Right hindlimb (tissue), 1 donor: ENCODE results near the gene NDUFAF2.
"Not testable (repeated sequence)": the region's sequence is repeated elsewhere in the genome, so short reads cannot be mapped to it uniquely, and the experiment has no call there.

Source experiments
- DNase-seq: peaks from one replicate; pipeline ENCODE4 v3.0.0-alpha.2; 2018

NDUFAF2 gene

DNA sequence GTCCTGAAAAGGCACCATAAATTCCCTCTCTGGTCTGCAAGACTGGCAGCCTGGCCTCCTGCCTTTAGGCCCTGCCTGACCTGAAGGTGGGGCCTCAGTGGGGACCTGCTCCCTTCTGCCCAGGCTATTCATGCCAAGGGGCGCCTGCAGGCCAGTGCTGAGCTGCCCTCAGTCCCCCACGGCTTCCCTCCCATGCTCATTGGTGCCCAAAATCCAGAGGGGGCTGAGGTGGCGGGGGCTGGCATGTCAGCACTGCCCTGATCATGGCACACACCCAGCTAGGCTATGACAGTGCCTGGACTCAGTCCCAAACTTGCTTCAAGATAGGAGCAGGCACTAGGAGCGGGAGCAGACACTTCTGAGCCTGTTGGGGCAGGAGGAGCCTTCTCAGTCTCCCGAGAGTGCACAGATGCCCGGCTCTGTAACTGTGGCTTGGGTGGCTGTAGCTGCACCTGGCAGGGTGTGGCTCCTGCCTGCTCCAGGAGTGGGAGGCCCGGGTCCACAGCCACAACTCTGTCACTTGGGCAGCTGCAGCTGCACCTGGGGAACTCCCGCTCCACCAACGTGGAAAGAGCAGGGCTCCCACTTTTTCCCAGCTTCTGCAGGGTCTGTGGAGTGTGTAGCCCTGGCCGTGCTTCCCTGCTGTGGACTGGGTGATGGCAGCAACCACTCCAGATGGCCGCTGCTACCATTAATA lies 49.0 kb downstream of the NDUFAF2 start:
- no peak for DNase-seq

DNA sequence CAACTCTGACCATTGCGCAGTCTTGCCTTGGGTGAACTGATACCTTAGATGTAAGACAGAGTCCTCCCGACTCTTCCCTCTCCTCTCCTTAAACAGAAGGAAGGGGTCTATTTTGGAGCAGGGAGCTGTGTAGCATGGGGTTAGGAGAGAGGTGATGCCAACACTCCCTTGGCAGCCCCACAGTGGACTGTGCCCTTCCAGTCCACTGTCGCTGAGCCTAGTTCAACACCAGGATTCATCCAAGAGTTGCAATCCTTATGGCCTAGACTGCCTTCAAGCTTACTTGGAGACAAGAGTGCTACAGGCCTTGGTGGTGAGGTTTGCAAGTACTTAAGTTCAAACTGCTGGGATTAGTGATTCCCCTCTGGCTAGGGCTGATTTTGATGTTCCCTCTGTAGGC lies 51.4 kb downstream of the NDUFAF2 start:
- no peak for DNase-seq

DNA sequence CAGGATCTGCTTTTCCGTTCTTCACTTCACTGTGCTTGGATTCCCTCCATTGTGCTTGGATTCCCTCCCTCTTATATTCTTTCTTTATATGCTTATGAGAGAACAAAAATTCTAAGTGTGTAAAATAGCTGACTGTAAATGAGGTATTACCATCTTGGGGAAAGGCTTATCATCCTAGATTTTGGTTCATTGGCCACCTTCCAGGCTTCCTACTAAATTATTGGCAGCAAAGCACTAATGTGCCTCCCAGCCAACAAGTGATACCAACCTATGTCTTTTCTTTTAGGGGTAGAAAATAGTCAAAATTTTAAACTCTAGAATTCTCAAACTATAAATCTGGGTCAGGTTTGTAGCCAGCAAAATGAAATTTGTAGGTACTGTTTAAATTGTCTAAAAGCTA lies 52.7 kb downstream of the NDUFAF2 start:
- no peak for DNase-seq

DNA sequence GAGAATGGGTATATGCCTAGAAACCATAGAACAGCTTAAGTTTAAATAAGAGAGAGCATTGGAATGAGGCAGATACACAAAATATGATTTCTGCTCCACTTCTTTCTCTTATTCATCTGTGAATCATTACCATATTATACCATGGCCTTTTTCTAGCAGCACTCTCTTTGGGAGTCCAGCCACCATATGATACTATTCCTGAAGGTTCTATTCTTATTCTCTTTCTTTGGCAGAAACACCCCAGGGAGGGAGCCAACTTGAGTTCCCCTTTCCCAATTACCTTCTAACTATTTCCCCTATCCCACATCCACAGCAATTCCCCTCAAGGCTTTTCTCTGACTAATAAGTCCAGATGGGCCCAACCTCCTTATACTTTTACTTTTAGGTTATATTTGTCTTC lies 55.9 kb downstream of the NDUFAF2 start:
- DNase-seq, result no peak

DNA sequence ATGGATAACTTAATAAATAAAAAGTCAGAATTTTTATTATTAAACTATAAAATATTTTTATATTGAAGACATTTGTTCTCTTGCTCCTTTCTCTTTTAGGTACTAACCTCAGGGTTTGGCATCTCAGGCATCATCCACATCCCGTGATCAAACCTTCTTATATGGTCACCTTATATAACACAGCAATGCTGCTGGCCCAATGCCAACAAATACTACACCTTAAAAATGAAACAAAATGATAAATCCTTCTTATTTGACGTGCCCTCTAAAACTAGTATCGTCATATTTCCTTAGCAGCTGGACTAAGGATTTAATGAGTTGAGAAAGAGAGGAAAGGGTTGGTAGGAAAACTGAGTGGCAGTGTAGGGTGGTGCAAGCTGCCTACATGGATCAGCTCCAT lies 56.6 kb downstream of the NDUFAF2 start:
- no peak for DNase-seq

DNA sequence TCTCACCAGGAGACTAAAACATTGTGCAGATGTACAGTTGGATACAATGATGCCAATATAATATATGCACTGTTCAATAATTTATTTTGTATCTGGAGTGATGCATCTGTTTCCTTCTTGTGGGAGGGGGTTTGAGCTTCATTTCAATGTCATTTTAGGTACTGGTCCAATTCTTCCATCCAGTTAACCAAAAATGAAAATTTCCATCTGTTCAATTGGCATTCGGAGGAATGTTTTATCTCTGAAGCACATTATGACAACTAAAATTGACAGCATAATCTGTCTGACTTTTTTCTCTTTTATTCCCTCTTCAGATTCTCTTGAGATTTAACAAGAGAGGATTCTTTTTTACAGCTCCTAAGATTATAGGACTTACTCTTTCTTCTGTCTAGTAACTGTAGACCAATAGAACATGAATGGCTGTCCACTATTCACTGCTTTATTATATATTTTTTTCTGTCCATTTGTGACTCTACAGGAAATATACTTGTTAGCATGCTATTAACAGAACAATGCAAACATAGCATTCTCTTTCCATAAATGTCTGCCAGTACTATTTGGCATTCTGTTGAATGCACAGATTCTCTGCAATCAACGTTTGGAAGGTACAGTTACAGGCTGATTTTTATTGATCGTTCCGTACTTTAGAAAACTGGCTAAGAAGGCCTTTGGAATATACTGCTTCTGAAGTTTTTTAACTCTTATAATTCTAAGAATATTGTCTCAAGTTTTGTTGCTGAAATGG lies 57.8 kb downstream of the NDUFAF2 start:
- DNase-seq, result no peak

DNA sequence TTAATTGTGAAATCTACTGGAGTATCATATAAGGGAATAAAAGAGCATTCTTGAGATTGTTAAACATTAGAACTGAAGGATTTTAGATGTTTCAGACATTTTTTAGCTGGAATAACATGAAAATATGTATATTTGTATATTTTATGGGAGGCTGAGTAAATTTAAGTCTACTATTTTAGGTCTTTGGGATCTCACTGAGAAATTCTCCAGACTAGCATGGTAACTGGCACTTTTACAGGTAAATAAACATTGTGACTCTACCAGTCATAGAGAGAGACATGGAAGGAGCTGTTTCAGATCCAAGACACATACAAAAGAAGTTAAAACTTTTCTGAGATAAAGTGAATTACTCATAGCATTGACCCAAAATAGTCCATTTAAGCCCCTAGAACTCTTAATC lies 59.4 kb downstream of the NDUFAF2 start:
- DNase-seq, result no peak

DNA sequence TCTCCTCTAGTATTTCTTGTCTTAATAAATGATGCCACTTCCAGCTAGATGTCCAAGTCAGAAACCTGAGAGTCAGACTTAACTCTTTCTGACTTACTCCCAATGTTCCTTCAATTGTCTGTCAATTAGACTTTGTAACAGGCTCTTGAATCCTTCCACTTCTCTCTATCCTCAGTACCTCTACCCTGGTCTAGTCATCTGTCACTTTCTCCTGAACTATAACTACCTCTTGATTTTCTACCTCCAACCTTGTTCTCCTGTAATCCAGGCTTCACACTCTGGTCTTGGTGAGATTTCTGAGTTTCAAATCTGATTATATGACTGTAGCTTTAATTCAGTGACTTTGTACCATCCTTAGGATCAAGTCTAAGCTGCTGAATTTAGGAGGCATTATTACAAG lies 64.9 kb downstream of the NDUFAF2 start:
- no peak for DNase-seq

DNA sequence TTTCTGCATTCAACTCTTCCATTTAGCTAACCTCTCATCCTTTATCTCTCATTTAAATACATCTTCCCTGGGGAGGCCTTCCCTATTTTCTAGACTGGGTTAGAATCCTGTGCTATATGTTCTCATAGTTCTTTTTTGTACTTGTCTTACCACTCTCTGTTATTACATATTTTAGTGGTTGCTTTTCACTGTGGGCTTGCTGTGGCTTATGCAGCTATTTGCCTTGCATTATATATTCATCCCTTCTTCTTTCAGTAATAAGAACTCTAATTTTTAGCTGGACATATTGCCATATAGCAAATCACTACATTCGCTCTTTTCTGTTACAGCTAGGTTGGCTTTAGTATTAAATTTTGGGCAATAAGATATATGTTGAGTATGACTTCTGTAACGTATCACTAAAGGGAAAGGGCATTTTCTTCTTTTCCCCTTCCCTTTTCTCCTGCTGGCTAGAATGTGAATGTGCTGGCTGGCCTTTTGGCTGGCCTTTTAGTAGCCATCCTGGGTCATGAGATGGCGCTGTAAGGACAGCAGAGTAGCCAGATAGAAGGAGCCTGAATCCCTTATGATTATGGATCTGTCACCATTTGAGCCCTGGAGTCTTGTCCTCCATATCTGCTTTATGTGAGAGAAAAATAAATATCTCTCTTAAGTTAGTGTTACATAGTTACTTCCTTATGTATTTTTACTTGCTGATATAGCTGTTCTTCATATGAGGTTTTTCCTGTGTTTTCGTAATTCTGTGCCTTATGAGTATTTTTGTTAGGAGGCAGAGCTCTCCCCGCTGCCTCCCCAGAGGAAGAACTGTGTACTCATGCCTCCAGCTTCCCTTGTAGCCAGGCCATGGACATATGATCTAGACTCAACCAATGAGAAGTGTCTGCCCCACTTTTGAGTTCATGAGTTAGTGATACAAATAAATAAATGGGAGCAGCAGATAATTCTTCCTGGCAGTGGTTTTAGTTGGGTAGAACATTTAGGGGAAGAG lies 65.8 kb downstream of the NDUFAF2 start:
- DNase-seq, result peak; percentile 11

DNA sequence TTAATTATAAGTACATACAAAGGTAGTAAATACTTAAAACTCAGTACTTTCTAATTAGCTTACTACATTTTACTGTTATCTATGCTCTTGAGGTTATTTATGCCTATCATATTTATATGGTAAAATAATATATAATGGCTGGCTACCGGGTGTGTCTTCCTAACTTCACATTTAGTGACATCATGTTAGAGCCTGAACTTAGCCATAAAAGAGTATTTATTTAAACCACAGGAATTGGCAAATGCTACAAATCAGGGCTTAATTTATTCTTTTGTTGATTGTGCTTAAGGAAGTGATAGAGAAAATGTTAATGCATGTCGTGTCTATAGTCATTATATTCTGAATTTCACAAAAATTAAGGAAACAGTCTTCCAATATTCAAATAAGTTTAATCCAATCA lies 73.1 kb downstream of the NDUFAF2 start:
- DNase-seq, result no peak

DNA sequence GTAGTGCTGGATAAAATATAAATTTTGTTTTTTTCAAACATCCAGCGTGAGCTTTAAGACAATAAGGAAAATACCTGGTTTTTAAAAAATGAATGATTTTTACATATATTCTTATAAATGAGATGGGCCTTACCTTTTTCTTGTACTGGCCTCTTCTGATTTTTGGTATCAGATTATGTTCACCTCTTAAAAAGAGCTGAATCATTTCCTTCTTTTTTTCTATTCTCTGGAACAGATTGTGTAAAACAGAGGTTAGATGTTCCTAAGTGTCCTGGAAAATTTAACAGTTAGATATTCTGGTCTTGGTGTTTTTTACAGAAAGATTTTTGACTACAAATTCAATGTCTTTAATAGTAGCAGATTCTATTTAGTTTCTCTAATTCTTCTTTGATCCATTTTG lies 74.6 kb downstream of the NDUFAF2 start:
- DNase-seq, result no peak

DNA sequence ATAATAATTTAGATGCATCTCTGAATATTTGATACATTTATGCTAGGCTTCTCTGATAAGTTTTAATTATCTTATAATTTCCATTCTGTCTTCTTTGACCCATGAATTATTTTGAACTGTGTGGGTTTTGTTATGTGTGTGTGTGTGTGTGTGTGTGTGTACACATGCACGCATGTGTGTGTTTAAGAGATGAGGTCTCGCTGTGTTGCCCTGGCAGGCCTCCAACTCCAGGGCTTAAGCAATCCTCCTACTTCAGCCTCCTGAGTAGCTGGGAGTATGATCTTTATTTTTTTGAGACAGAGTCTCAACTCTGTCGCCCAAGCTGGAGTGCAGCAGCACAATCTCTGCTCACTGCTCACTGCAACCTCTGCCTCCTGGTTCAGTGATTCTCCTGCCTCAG lies 75.4 kb downstream of the NDUFAF2 start:
- no peak for DNase-seq

DNA sequence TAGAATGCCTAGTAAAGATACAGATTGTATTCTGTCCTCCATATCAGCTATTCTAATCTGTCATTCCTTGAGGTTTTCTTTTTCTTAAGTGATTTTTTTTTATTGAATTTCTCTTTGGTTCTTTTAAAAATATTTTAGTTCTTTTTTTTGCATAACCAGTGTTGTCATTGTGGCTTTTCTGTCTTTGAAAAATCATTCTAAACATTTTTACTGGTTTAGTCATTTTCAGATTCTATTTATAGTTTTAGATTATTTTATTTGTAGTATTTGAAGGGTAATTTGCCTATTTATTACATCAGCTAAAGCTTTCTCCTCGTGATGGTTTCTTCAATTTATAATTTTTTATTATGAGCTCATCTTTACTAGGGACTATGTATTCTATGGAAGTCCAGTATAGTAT lies 78.1 kb downstream of the NDUFAF2 start:
- no peak for DNase-seq

DNA sequence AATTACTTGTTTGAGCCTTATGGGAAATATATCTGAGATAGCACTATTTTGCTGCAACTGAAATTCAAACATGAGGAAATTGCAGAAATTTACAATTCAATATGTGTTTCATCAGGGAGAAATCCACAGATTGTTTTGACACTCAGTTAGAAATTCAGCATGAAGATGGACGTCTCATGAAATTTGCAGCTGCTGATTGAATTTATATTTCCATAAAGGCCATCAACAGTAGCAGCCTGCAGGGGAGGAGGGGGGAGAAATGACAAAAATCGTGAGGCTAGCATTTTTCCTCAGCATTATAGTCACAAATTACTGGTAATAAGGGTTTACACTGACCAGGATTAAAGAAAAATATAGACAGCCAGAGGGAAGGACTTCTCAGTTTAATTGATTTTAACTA lies 81.0 kb downstream of the NDUFAF2 start:
- no peak for DNase-seq

DNA sequence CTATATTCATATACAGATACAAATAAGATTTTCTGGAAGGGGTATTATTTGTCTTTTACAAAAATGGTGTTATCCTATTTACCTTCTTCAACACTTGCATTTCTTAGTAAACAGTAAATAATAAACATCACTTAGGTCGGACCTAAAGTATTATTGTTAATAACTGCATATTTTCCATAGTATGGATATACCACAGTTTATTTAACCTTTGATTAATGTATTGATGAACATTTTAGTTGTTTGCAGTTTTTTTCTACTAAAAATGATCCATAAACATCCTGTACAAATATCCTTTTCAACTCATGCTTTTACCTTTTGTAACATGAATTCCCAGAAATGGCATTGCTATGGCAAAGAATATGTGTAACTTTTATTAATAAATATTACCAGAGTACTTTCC lies 83.4 kb downstream of the NDUFAF2 start:
- no peak for DNase-seq

DNA sequence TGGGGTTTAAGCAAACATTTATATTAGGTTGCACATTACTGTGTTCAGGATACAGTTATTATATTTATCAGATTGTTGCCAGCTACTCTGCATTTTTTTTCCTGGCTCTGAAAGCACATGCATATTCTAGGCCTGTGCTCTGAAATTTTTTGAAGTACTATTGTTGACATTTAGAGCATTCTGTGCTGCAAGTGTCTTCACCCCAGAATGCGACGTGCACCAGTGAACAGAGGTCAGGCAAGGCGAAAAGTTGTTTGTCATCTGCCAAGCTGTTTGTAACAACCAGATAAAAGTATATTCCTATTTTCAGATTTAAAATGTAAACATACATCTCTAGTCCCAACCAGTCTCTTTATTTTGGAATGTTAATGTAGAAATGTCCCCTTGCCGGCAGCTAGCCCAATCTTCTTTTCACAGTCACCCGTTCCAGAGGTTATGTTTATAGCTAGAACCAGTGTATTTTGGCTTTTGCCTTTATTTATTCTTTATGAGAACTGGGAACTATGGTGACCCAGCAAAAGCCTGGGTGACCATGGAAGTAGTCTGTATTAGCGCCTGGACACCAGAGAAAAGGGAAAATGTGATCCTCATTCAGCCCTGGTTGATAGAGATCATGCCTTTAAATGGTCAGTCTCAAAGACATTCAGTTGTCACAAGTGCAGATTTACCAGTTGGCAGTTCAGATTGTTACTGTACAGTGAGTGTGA lies 84.6 kb downstream of the NDUFAF2 start:
- DNase-seq, result no peak

DNA sequence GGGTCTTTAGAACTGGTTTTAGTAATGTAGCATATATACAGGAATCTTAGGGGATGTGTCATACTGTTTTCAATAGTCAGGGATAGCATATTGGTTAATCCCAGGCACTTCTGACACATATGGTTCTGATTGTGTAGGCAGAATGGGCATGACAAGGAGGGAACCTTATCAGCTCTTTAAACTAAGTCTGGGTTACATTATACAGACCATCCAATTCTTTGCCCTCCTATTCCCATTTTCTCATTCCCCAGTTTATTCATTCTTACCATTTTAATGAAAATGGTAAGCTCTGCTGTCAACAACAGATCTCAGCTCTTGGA lies 85.1 kb downstream of the NDUFAF2 start:
- no peak for DNase-seq

DNA sequence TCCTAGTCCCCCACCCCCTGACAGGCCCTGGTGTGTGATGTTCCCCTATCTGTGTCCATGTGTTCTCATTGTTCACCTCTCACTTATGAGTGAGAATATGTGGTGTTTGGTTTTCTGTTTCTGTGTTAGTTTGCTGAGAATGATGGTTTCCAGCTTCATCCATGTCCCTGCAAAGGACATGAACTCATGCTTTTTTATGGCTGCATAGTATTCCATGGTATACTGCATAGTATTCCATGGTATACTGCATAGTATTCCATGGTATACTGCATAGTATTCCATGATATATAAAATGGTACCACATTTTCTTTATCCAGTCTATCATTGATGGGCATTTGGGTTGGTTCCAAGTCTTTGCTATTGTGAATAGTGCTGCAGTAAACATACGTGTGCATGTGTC lies 86.3 kb downstream of the NDUFAF2 start:
- DNase-seq, result not testable (repeated sequence)

DNA sequence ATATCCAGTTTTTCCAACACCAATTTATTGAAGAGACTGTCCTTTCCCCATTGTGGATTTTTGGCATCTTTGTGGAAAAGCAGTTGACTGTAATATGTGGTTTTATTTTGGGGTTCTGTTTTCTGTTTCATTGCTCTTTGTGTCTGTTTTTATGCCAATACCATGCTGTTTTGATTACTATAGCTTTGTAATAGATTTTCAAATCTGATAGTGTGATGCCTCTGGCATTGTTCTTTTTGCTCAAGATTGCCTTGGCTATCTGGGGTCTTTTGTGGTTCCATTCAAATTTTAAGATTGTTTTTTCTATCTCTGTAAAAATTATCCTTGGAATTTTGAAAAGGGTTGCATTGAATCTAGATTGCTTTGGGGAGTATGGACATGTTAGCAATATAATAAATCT lies 99.5 kb downstream of the NDUFAF2 start:
- no peak for DNase-seq

DNA sequence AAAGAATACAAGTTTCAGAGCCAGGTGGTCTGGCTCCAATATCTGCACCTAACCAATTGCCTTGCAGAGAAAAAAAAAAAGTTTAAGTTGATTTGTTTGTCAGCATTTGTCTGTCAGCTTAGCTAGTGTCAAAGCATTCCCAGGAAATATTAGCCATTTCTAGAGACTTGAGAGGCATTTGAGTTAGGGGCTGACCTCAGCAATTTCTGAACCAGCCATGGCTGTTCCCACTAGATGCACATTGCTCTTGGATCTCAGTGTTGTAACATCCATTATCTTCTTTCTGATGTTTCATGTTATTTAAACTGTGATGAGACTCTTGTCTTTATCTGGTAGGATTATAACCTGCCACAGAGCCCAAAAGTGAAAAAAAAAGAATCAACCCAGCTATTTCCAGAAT lies 102.3 kb downstream of the NDUFAF2 start:
- no peak for DNase-seq

DNA sequence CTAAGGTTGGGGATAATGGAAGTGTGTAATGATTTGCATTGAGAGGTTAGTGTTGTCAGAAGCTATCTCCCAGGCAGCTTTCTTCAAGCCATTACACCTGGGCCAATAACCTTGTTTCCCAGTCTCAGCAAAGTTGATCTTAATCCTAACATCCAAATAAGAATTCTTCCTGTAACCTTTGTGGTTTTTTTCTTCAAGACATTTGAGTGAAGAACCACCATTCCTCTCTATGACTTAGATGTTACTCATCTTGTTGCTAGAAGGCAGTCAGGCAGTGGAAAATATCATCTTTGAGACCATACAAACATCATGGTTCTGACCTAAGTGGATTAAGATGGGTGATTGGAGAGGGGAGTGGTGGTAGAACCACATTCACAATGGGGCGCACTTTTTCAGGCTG lies 103.5 kb downstream of the NDUFAF2 start:
- DNase-seq, result no peak

DNA sequence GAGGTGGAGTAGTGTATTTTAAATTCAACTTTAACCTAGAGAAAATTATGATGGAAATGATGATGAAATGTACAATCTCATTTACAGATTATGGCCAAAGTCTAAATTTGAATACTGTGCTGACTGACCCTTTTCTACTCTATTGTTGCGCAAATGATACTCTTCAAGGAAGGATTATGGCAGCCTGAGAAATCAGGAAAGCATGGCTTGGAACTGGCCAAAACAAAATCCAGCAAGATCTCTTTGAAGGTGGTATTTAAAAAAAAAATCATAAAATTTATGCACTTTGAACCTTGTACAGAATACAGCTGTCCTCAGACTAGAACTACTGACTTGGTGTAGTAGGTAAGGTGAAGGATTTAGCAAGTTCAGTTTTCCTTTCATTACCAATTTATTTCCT lies 105.3 kb downstream of the NDUFAF2 start:
- DNase-seq, result no peak

DNA sequence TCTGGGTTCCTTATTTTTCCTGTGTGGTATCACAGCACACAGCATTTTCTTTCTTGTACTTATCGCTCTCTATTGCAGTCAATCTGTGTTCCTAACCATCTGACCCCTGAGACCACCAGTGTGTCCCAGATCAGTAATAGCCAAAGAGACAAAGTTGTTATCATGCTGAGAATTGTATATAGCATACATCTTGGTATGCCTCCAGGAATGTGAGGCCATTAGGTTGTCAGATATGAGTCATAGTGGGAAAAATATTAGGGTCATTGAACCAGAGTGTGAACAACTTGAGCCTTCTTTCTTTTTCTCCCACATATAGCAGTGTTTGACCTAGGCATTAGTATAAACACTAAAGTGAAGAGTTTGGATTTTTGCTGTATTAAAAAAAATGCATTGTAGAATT lies 106.3 kb downstream of the NDUFAF2 start:
- no peak for DNase-seq
